Breast epithelium (tissue), 3 donors: ENCODE measurements around the gene FBXL13.

Source experiments
- CTCF ChIP-seq, 3 donors: fragments of 450-650 bp; IDR thresholded peaks; one replicate each; pipeline ENCODE4 v1.5.1; 2016 to 2017; ENCODE audit warnings: antibody characterized with exemption in 3 of 3, mild to moderate bottlenecking in 3 of 3, moderate library complexity in 3 of 3
- POLR2A ChIP-seq: fragments of 450-650 bp; IDR thresholded peaks from one replicate; pipeline ENCODE4 v1.6.1; 2016; ENCODE audit warnings: antibody characterized with exemption, mild to moderate bottlenecking, moderate library complexity
- POLR2AphosphoS5 ChIP-seq, 3 donors: sonication (generic); formaldehyde crosslinking; IDR thresholded peaks; one replicate each; pipeline ENCODE4 v1.6.1; 2017; ENCODE audit warnings: antibody characterized with exemption in 3 of 3

GRCh38 chr7:102916426-102916825, 158.2 kb downstream of the FBXL13 start:
- TF ChIP-seq CTCF (IDR thresholded peaks at IDR 0.05), result no peak
- TF ChIP-seq POLR2AphosphoS5 (IDR thresholded peaks at IDR 0.05), result no peak
- TF ChIP-seq POLR2A, result no peak
